HepG2 (cell line): ENCODE data around the gene CDK2AP2. TPM values are rescaled to one million over a fixed set of nuclear protein-coding genes. Genes with fewer than 3 reads are reported as not detected.

Experiments
- ATAC-seq: fragments of 200-7000 bp; cut with Tn5 transposase; 3 replicates; pipeline ENCODE4 v1.9.1; 2020; ENCODE audit warnings: mild to moderate bottlenecking, moderate library complexity
- BruUV-seq: library from RNA; stranded (reverse); fragments of 400-500 nt; replicated peaks from 2 replicates; lab custom pipeline; 2021; lab: Mats Ljungman, UMichigan
- CTCF ChIA-PET: fragments of 300-600 bp; formaldehyde crosslinking; extraction: SDS; loops from one replicate; lab custom pipeline; 2021; ENCODE audit warnings: low total read pairs, inconsistent platforms, low intra/inter-chr PET ratio; lab: Yijun Ruan, JAX
- POLR2A ChIA-PET: fragments of 350-600 bp; sonication (Branson Sonifier 250); formaldehyde crosslinking; loops from one replicate; lab custom pipeline; 2020; ENCODE audit warnings: antibody characterized with exemption, inconsistent platforms; lab: Yijun Ruan, JAX
- DNase-seq: peaks from one replicate; pipeline ENCODE4 v3.0.0-alpha.2; 2015; ENCODE audit warnings: low spot score
- FAIRE-seq: peaks from 3 replicates; lab custom pipeline; 2011; peaks lifted over from hg19 to GRCh38; lab: Jason Lieb, UNC
- H2AFZ ChIP-seq: one replicate; pipeline ENCODE4 v1.6.1; 2011; ENCODE audit warnings: low read length, inconsistent platforms
- H3K27ac ChIP-seq: fragments of 300-600 bp; 3 replicates; pipeline ENCODE4 v1.8.0; 2011; ENCODE audit warnings: mixed run types, mild to moderate bottlenecking, mixed read lengths, low read length, inconsistent platforms; ENCODE audit not compliant: insufficient read depth; ENCODE audit errors: extremely low read length
- H3K27me3 ChIP-seq, 2 experiments: fragments of 200-600 bp in 1 of 2; 2 replicates in 1 of 2; 3 replicates in 1 of 2; pipeline versions ENCODE4 v1.6.0 to v1.8.0; 2011; ENCODE audit warnings: low read length in 2 of 2, mild to moderate bottlenecking in 2 of 2, moderate library complexity in 2 of 2, inconsistent platforms in 1 of 2; ENCODE audit not compliant: insufficient read depth in 2 of 2, control insufficient read depth in 1 of 2
- H3K36me3 ChIP-seq, 2 experiments: fragments of 200-600 bp in 1 of 2; replicated peaks in 1 of 2; 2 replicates in 1 of 2; 3 replicates in 1 of 2; pipeline versions ENCODE4 v1.5.1 to v1.8.0; 2011; ENCODE audit warnings: low read length in 2 of 2, inconsistent platforms in 1 of 2; ENCODE audit not compliant: insufficient read depth in 2 of 2, control insufficient read depth in 1 of 2
- H3K4me1 ChIP-seq: 2 replicates; pipeline ENCODE4 v1.5.1; 2012; ENCODE audit warnings: low read length, inconsistent platforms; ENCODE audit not compliant: insufficient read depth
- H3K4me2 ChIP-seq: 2 replicates; pipeline ENCODE4 v1.6.0; 2011; ENCODE audit warnings: low read depth, low read length, inconsistent platforms
- H3K4me3 ChIP-seq, 3 experiments: fragments of 200-600 bp in 1 of 3; sonication (generic), shearing (Covaris generic) in 1 of 3; replicated peaks in 1 of 3; 2 replicates each; pipeline ENCODE4 v1.5.1; 2011 to 2016; ENCODE audit warnings: low read length in 3 of 3, inconsistent platforms in 2 of 3, low read depth in 2 of 3, mild to moderate bottlenecking in 2 of 3, control low read depth in 1 of 3, mixed read lengths in 1 of 3; ENCODE audit not compliant: insufficient read depth in 1 of 3
- H3K79me2 ChIP-seq: one replicate; pipeline ENCODE4 v1.6.1; 2011; ENCODE audit warnings: low read length, inconsistent platforms; ENCODE audit not compliant: insufficient read depth
- H3K9ac ChIP-seq: 2 replicates; pipeline ENCODE4 v1.6.0; 2011; ENCODE audit warnings: mild to moderate bottlenecking, low read depth, low read length, inconsistent platforms; ENCODE audit not compliant: insufficient read depth
- H3K9me3 ChIP-seq: 2 replicates; pipeline ENCODE4 v1.5.1; 2012; ENCODE audit warnings: mild to moderate bottlenecking, low read length
- H4K20me1 ChIP-seq: 2 replicates; pipeline ENCODE4 v1.6.0; 2011; ENCODE audit warnings: inconsistent platforms, mild to moderate bottlenecking, low read length, moderate library complexity; ENCODE audit not compliant: insufficient read depth
- ATF7-NPFF ChIP-seq: sonication (generic); formaldehyde crosslinking; IDR thresholded peaks from 2 replicates; pipeline ENCODE4 v1.8.1; 2023; ENCODE audit warnings: mild to moderate bottlenecking, low read depth, missing genetic modification reagents, moderate library complexity
- BCL6 ChIP-seq: IDR thresholded peaks from 2 replicates; pipeline ENCODE4 v1.6.1; 2016; ENCODE audit warnings: missing genetic modification reagents, missing compliant biosample characterization
- BRD4 ChIP-seq: sonication (generic); formaldehyde crosslinking; IDR thresholded peaks from 2 replicates; pipeline ENCODE4 v1.4.0; 2020; ENCODE audit warnings: missing genetic modification reagents
- EED ChIP-seq: sonication (generic); formaldehyde crosslinking; IDR thresholded peaks from 2 replicates; pipeline ENCODE4 v1.5.0; 2020; ENCODE audit warnings: mild to moderate bottlenecking, missing genetic modification reagents
- FOXJ3 ChIP-seq: sonication (generic); formaldehyde crosslinking; IDR thresholded peaks from 2 replicates; pipeline ENCODE4 v1.4.0; 2020; ENCODE audit warnings: missing genetic modification reagents, mild to moderate bottlenecking, borderline replicate concordance
- HHEX ChIP-seq: IDR thresholded peaks from 2 replicates; pipeline ENCODE4 v1.6.1; 2016; ENCODE audit warnings: control low read depth
- NFYC ChIP-seq: IDR thresholded peaks from 2 replicates; pipeline ENCODE4 v1.6.1; 2016; ENCODE audit warnings: missing genetic modification reagents, missing compliant biosample characterization
- RFXANK ChIP-seq: IDR thresholded peaks from 2 replicates; pipeline ENCODE4 v1.6.1; 2016
- TP53 ChIP-seq: sonication (generic); formaldehyde crosslinking; conservative IDR thresholded peaks from 2 replicates; pipeline ENCODE4 v1.4.0; 2020; ENCODE audit warnings: missing genetic modification reagents
- ZNF557 ChIP-seq: sonication (generic); formaldehyde crosslinking; IDR thresholded peaks from 2 replicates; pipeline ENCODE4 v1.4.0; 2020; ENCODE audit warnings: missing genetic modification reagents
- ZNF761 ChIP-seq: sonication (generic); formaldehyde crosslinking; conservative IDR thresholded peaks from 2 replicates; pipeline ENCODE4 v1.4.0; 2020; ENCODE audit warnings: mild to moderate bottlenecking, missing genetic modification reagents
- ZNF766 ChIP-seq: sonication (generic); formaldehyde crosslinking; IDR thresholded peaks from 2 replicates; pipeline ENCODE4 v1.5.0; 2020; ENCODE audit warnings: missing genetic modification reagents, borderline replicate concordance
- WGBS: methylation state at CpG from one replicate; pipeline ENCODE4 v1.1.6; 2017; ENCODE audit warnings: low lambda C conversion rate; 5-methylcytosine and 5-hydroxymethylcytosine counted together
- in situ Hi-C: cut with HindIII; loops from 2 replicates; pipeline ENCODE4 v1.10.0; 2017; ENCODE audit warnings: low pct_unique_long_range_greater_than_20kb; ENCODE audit not compliant: extremely low pct_ligation_motif_present
- intact Hi-C: fragments of 100-400 bp; cut with micrococcal nuclease; formaldehyde crosslinking; loops from one replicate; pipeline ENCODE4 v1.10.0; 2022; ENCODE audit not compliant: unreplicated experiment
- polyA plus RNA-seq, 8 experiments: library from polyadenylated mRNA; depleted of rRNA in 3 of 8; stranded (reverse) in 7 of 8; unstranded in 1 of 8; fragments of >200 nt; fragmentation: Illumina TruSeq in 4 of 8; extraction: Trizol in 4 of 8; gene quantifications; 2 replicates each; pipeline versions ENCODE4 v1.2.1 to v1.2.3, GENCODE V29; 2011 to 2016; ENCODE audit warnings: low read depth in 4 of 8, missing spikeins in 1 of 8, mixed read lengths in 1 of 8; ENCODE audit not compliant: insufficient read depth in 1 of 8
- total RNA-seq, 5 experiments: library from RNA; depleted of rRNA; stranded (reverse); fragments of >200 nt; fragmentation: Illumina TruSeq; extraction: Trizol; gene quantifications; 2 replicates each; pipeline ENCODE4 v1.2.3, GENCODE V29; 2016; ENCODE audit warnings: low read depth in 1 of 5
- TF ChIP-seq, protein P1 (sequence below): sonication (generic); formaldehyde crosslinking; IDR thresholded peaks from 2 replicates; pipeline ENCODE4 v1.5.0; 2020; ENCODE audit warnings: mild to moderate bottlenecking, missing genetic modification reagents, borderline replicate concordance
- TF ChIP-seq, protein P2 (sequence below): IDR thresholded peaks from 2 replicates; pipeline ENCODE4 v1.6.1; 2016
- TF ChIP-seq, protein P3 (sequence below): sonication (generic); formaldehyde crosslinking; IDR thresholded peaks from 2 replicates; pipeline ENCODE4 v1.4.0; 2020; ENCODE audit warnings: missing genetic modification reagents, mild to moderate bottlenecking, borderline replicate concordance
- TF ChIP-seq, protein P4 (sequence below): sonication (generic); formaldehyde crosslinking; IDR thresholded peaks from 2 replicates; pipeline ENCODE4 v1.5.0; 2020; ENCODE audit warnings: mild to moderate bottlenecking, missing genetic modification reagents

Gene CDK2AP2
- total and polyA plus RNA-seq, 2 of the 13 experiments (the other 11 are each of a cell fraction or from before 2014, with no cell fraction given), result 15.0 to 23.2 TPM

DNA sequence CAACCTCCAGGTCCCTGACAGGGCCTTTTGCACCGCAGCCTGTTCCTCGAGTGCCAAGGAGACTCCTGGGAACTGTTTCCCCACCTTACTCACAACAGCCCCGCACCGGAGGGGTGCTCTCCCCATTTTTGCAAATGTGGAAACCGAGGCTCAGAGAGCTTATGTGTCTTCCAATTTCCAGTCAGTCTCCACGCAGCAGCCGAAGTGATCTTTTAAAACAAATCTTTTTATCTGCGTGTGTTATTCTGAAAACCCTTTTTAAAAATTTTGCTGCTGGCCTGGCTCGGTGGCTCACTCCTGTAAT is 38.5 kb downstream of the CDK2AP2 start:
- FAIRE-seq (no peak), DNase-seq (no peak), ATAC-seq (no peak)
- no TSS peak for BruUV-seq
- no peaks in the 10 kb centered on the region for H4K20me1 ChIP-seq
- peaks cover 69% of the 10 kb centered on the region for H3K4me1 ChIP-seq
- H3K4me3 ChIP-seq, result peak overlapping the region; percentile 53 to 87 (median 73); a peak in 5 of 6 replicates
- no peaks in the 10 kb centered on the region for H3K9me3 ChIP-seq
- ChIA-PET POLR2A (interaction anchor here (1.1 to 1.5 kb wide), 2 partner anchors 10 to 68 kb away, joined by 3 to 5 read pairs; no protein-coding TSS in a partner anchor), CTCF (no interaction called here)
- no peaks in the 10 kb centered on the region for H3K36me3 ChIP-seq
- H3K27ac ChIP-seq, result peak overlapping the region; percentile 47
- in situ Hi-C loops, result loop anchor here (5.0 kb wide), 1 partner anchor 67 kb away; the partner anchor contains the start of genes PPP1CA and TBC1D10C
- H2AFZ ChIP-seq, result no peak overlapping the region
- intact Hi-C loops, result no loop called here
- peak overlapping the region; percentile 95 for H3K4me2 ChIP-seq
- H3K27me3 ChIP-seq, result no peaks in the 10 kb centered on the region
- peak overlapping the region; percentile 73 for H3K9ac ChIP-seq
- H3K79me2 ChIP-seq, result no peaks in the 10 kb centered on the region
- WGBS, result 25% methylated on average over 7 of the region's 9 CpGs
- TF ChIP-seq BCL6 (CRISPR knock-in tag), result 0 out of 2 replicates have a peak, but pooled peaks have one; percentile 6
- no peak for TF ChIP-seq NFYC (CRISPR knock-in tag)
- no peak for TF ChIP-seq TP53 (CRISPR knock-in tag)
- TF ChIP-seq ZNF766 (CRISPR knock-in tag), result no peak
- no peak for TF ChIP-seq BRD4 (CRISPR knock-in tag)
- TF ChIP-seq ZNF557, result 0 out of 2 replicates have a peak, but pooled peaks have one; percentile 8
- TF ChIP-seq ZNF761 (CRISPR knock-in tag), result 0 out of 2 replicates have a peak, but pooled peaks have one; percentile 12
- no peak for TF ChIP-seq HHEX (CRISPR knock-in tag)
- TF ChIP-seq, protein P1, sequence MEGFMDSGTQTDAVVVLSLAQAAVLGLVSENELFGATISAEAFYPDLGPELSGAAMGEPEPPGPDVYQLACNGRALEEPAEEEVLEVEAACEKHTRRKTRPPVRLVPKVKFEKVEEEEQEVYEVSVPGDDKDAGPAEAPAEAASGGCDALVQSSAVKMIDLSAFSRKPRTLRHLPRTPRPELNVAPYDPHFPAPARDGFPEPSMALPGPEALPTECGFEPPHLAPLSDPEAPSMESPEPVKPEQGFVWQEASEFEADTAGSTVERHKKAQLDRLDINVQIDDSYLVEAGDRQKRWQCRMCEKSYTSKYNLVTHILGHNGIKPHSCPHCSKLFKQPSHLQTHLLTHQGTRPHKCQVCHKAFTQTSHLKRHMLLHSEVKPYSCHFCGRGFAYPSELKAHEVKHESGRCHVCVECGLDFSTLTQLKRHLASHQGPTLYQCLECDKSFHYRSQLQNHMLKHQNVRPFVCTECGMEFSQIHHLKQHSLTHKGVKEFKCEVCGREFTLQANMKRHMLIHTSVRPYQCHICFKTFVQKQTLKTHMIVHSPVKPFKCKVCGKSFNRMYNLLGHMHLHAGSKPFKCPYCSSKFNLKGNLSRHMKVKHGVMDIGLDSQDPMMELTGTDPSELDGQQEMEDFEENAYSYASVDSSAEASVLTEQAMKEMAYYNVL (CRISPR knock-in tag), result peak; percentile 3; the same call in 1 of the 2 replicates
- 0 out of 2 replicates have a peak, but pooled peaks have one; percentile 40 for TF ChIP-seq EED (CRISPR knock-in tag)
- TF ChIP-seq, protein P2, sequence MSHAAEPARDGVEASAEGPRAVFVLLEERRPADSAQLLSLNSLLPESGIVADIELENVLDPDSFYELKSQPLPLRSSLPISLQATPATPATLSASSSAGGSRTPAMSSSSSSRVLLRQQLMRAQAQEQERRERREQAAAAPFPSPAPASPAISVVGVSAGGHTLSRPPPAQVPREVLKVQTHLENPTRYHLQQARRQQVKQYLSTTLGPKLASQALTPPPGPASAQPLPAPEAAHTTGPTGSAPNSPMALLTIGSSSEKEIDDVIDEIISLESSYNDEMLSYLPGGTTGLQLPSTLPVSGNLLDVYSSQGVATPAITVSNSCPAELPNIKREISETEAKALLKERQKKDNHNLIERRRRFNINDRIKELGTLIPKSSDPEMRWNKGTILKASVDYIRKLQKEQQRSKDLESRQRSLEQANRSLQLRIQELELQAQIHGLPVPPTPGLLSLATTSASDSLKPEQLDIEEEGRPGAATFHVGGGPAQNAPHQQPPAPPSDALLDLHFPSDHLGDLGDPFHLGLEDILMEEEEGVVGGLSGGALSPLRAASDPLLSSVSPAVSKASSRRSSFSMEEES (CRISPR knock-in tag), result no peak
- TF ChIP-seq, protein P3, sequence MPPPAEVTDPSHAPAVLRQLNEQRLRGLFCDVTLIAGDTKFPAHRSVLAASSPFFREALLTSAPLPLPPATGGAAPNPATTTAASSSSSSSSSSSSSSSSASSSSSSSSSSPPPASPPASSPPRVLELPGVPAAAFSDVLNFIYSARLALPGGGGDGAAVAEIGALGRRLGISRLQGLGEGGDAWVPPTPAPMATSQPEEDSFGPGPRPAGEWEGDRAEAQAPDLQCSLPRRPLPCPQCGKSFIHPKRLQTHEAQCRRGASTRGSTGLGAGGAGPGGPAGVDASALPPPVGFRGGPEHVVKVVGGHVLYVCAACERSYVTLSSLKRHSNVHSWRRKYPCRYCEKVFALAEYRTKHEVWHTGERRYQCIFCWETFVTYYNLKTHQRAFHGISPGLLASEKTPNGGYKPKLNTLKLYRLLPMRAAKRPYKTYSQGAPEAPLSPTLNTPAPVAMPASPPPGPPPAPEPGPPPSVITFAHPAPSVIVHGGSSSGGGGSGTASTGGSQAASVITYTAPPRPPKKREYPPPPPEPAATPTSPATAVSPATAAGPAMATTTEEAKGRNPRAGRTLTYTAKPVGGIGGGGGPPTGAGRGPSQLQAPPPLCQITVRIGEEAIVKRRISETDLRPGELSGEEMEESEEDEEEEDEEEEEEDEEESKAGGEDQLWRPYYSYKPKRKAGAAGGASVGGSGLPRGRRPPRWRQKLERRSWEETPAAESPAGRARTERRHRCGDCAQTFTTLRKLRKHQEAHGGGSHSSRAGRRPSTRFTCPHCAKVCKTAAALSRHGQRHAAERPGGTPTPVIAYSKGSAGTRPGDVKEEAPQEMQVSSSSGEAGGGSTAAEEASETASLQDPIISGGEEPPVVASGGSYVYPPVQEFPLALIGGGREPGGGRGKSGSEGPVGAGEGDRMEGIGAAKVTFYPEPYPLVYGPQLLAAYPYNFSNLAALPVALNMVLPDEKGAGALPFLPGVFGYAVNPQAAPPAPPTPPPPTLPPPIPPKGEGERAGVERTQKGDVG (CRISPR knock-in tag), result no peak
- no peak for TF ChIP-seq ATF7-NPFF (CRISPR knock-in tag)
- TF ChIP-seq, protein P4, sequence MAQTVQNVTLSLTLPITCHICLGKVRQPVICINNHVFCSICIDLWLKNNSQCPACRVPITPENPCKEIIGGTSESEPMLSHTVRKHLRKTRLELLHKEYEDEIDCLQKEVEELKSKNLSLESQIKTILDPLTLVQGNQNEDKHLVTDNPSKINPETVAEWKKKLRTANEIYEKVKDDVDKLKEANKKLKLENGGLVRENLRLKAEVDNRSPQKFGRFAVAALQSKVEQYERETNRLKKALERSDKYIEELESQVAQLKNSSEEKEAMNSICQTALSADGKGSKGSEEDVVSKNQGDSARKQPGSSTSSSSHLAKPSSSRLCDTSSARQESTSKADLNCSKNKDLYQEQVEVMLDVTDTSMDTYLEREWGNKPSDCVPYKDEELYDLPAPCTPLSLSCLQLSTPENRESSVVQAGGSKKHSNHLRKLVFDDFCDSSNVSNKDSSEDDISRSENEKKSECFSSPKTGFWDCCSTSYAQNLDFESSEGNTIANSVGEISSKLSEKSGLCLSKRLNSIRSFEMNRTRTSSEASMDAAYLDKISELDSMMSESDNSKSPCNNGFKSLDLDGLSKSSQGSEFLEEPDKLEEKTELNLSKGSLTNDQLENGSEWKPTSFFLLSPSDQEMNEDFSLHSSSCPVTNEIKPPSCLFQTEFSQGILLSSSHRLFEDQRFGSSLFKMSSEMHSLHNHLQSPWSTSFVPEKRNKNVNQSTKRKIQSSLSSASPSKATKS (CRISPR knock-in tag), result no peak
- TF ChIP-seq RFXANK (CRISPR knock-in tag), result no peak
- no peak for TF ChIP-seq FOXJ3
